ENCODE data around the gene MKNK2. TPM values are rescaled to one million over a fixed set of nuclear protein-coding genes. Genes with fewer than 3 reads are reported as not detected.
"Not testable (repeated sequence)": the region's sequence is repeated elsewhere in the genome, so short reads cannot be mapped to it uniquely, and the experiment has no call there.

The MKNK2 gene
- polyA plus RNA-seq, 1 experiment: 31.1 TPM

- POLR2A ChIA-PET: no interaction called here
- no peak overlapping the region for H3K4me3 ChIP-seq (ENCODE audit: low read depth, low read length)
- TF ChIP-seq CTCF (IDR thresholded peaks at IDR 0.05; ENCODE audit: low read depth, low read length): no peak
Measured at GRCh38 chr19:2036424-2036823, 14.6 kb downstream of the MKNK2 start.

GRCh38 chr19:2035590-2035991 is 15.5 kb downstream of the MKNK2 start:
- no peak for DNase-seq (ENCODE audit: low read depth, low spot score)
- POLR2A ChIA-PET: interaction anchor here (0.9 kb wide), 1 partner anchor 16 kb away, joined by 7 read pairs; no protein-coding TSS in a partner anchor
- CTCF ChIA-PET: interaction anchor here (0.8 kb wide), 1 partner anchor 16 kb away, joined by 5 read pairs; no protein-coding TSS in a partner anchor

More at GRCh38 chr19:2036424-2036823, 14.6 kb downstream of the MKNK2 start:
- CTCF ChIA-PET: no interaction called here
- DNase-seq (ENCODE audit: low read depth, low spot score): no peak
- H3K9me3 ChIP-seq (ENCODE audit: control insufficient read depth, insufficient read depth, low read length): peaks cover 16% of the 10 kb centered on the region
- no peaks in the 10 kb centered on the region for H3K27me3 ChIP-seq (ENCODE audit: control insufficient read depth, insufficient read depth, low read length)
- no peak overlapping the region for H3K27ac ChIP-seq (ENCODE audit: low read depth, low read length)

DNA sequence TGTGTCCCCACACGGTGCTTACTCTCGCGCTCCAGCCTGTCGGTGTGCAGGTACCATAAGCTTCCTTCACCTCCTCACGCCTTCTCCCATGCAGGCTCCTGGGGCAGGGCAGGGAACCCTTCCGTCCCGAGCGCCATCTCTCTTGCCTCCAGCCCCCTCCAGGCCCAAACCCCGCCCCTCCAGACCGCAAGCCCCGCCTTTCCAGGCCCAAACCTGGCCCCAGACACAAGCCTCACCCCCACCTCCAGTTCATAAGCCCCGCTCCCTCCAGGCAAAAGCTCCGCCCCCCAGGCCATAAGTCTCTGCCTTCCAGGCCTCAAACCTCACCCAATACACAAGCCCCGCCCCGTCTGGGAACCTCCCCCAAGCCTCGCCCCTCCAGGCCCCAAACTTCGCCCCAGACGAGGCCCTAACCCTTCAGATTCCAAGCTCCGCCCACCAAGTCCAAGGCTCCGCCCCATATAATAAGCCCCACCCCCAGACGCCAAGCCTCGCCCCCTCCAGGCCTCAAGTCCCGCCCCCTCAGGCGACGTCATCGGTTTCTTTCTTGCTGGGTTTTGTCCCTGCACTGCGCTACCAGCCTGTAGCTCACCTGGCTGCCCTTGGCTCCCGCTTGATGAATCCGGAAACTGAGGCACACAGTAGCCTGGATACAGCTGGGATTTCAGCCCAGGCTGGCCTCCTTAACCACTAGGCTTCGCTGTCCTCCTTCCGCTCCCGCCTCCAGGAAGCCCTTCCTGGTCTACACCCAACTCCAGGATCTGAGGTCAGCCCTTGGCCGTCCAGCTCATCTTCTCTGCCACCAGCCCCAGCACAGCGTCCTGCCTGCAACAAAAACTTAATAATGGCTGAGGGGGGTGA is 16.1 kb downstream of the MKNK2 start:
- H3K27me3 ChIP-seq (ENCODE audit: control insufficient read depth, insufficient read depth, low read length): no peaks in the 10 kb centered on the region
- TF ChIP-seq CTCF (IDR thresholded peaks at IDR 0.05; ENCODE audit: low read depth, low read length): no peak
- DNase-seq (ENCODE audit: low read depth, low spot score): no peak
- H3K27ac ChIP-seq (ENCODE audit: low read depth, low read length): no peak overlapping the region
- peaks cover 16% of the 10 kb centered on the region for H3K9me3 ChIP-seq (ENCODE audit: control insufficient read depth, insufficient read depth, low read length)
- ChIA-PET POLR2A (interaction anchor here (0.6 to 0.9 kb wide), 3 partner anchors 17 to 138 kb away, joined by 3 to 7 read pairs (median 3); no protein-coding TSS in a partner anchor), CTCF (interaction anchor here (0.5 to 0.8 kb wide), 3 partner anchors 13 to 132 kb away, joined by 3 to 5 read pairs (median 4); no protein-coding TSS in a partner anchor)
- H3K4me3 ChIP-seq (ENCODE audit: low read depth, low read length): no peak overlapping the region

More at GRCh38 chr19:2035590-2035991, 15.5 kb downstream of the MKNK2 start:
- H3K27ac ChIP-seq (ENCODE audit: low read depth, low read length): no peak overlapping the region
- no peak for TF ChIP-seq CTCF (IDR thresholded peaks at IDR 0.05; ENCODE audit: low read depth, low read length)
- H3K27me3 ChIP-seq (ENCODE audit: control insufficient read depth, insufficient read depth, low read length): no peaks in the 10 kb centered on the region
- H3K4me3 ChIP-seq (ENCODE audit: low read depth, low read length): no peak overlapping the region
- H3K9me3 ChIP-seq (ENCODE audit: control insufficient read depth, insufficient read depth, low read length): peaks cover 16% of the 10 kb centered on the region

- CTCF ChIA-PET; DNase-seq (ENCODE audit: low read depth, low spot score); H3K27ac ChIP-seq (ENCODE audit: low read depth, low read length); H3K4me3 ChIP-seq (ENCODE audit: low read depth, low read length); H3K27me3 ChIP-seq (ENCODE audit: control insufficient read depth, insufficient read depth, low read length): not testable (repeated sequence)
- H3K9me3 ChIP-seq (ENCODE audit: control insufficient read depth, insufficient read depth, low read length): peaks cover 16% of the 10 kb centered on the region
- POLR2A ChIA-PET: interaction anchor here (0.6 kb wide), 2 partner anchors 27 to 118 kb away, joined by 3 read pairs; no protein-coding TSS in a partner anchor
Measured at GRCh38 chr19:2034253-2034652, 16.8 kb downstream of the MKNK2 start.

- no peak for DNase-seq (ENCODE audit: low read depth, low spot score)
- ChIA-PET POLR2A (interaction anchor here (0.6 kb wide), 1 partner anchor 118 kb away, joined by 3 read pairs; no protein-coding TSS in a partner anchor), CTCF (no interaction called here)
- no peak for TF ChIP-seq CTCF (IDR thresholded peaks at IDR 0.05; ENCODE audit: low read depth, low read length)
- H3K9me3 ChIP-seq (ENCODE audit: control insufficient read depth, insufficient read depth, low read length): peaks cover 16% of the 10 kb centered on the region
- no peak overlapping the region for H3K27ac ChIP-seq (ENCODE audit: low read depth, low read length)
- no peaks in the 10 kb centered on the region for H3K27me3 ChIP-seq (ENCODE audit: control insufficient read depth, insufficient read depth, low read length)
- H3K4me3 ChIP-seq (ENCODE audit: low read depth, low read length): no peak overlapping the region
Measured at GRCh38 chr19:2033825-2034159, 17.3 kb downstream of the MKNK2 start.
